Transverse colon (tissue), 4 donors: ENCODE data around the gene MAGI2. TPM values are rescaled to one million over a fixed set of nuclear protein-coding genes. Genes with fewer than 3 reads are reported as not detected.

Experiments
- DNase-seq: peaks from one replicate; pipeline ENCODE4 v3.0.0-alpha.2; 2019
- H3K27ac ChIP-seq, 4 donors: fragments of 200-600 bp; sonication (generic); 2 replicates each; pipeline ENCODE4 v1.5.1; 2016 to 2018; ENCODE audit warnings: inconsistent platforms in 4 of 4
- H3K27me3 ChIP-seq: fragments of 200-600 bp; sonication (generic); 2 replicates; pipeline ENCODE4 v1.5.1; 2017; ENCODE audit warnings: inconsistent platforms
- H3K36me3 ChIP-seq, 4 donors: fragments of 200-600 bp; sonication (generic); 2 replicates each; pipeline ENCODE4 v1.5.1; 2017 to 2019; ENCODE audit warnings: inconsistent platforms in 4 of 4
- H3K4me1 ChIP-seq, 4 donors: fragments of 200-600 bp; sonication (generic); 2 replicates each; pipeline ENCODE4 v1.5.1; 2017 to 2020; ENCODE audit warnings: inconsistent platforms in 4 of 4
- H3K4me3 ChIP-seq, 4 donors: fragments of 200-600 bp; sonication (generic); 1 replicate in 1 of 4; 2 replicates in 3 of 4; pipeline versions ENCODE4 v1.5.1 to v1.6.1; 2017 to 2019; ENCODE audit warnings: inconsistent platforms in 4 of 4
- H3K9me3 ChIP-seq, 2 donors: fragments of 200-600 bp; sonication (generic); 2 replicates each; pipeline ENCODE4 v1.5.1; 2017 to 2019; ENCODE audit warnings: inconsistent platforms in 2 of 2
- EP300 ChIP-seq: sonication (generic); formaldehyde crosslinking; IDR thresholded peaks from one replicate; pipeline ENCODE4 v1.6.1; 2017; ENCODE audit warnings: antibody characterized with exemption, low read depth
- POLR2A ChIP-seq: fragments of 450-650 bp; IDR thresholded peaks from one replicate; pipeline ENCODE4 v1.6.1; 2016; ENCODE audit warnings: antibody characterized with exemption, mild to moderate bottlenecking, moderate library complexity
- POLR2AphosphoS5 ChIP-seq, 3 donors: sonication (generic); formaldehyde crosslinking; IDR thresholded peaks; one replicate each; pipeline ENCODE4 v1.6.1; 2016; ENCODE audit warnings: antibody characterized with exemption in 3 of 3
- WGBS, 2 donors: methylation state at CpG; one replicate each; pipeline ENCODE4 v1.1.5; 2018; ENCODE audit warnings: low coverage in 1 of 2; 5-methylcytosine and 5-hydroxymethylcytosine counted together
- in situ Hi-C, 4 donors: fragments of 200-750 bp; cut with MboI; loops; one replicate each; pipeline versions ENCODE4 v1.15.0 to v1.15.1; 2017; ENCODE audit warnings: low sequenced_read_pairs in 3 of 4, low pct_ligation_motif_present in 1 of 4, low pct_unique_long_range_greater_than_20kb in 1 of 4
- intact Hi-C: fragments of 100-400 bp; cut with DNase I; formaldehyde crosslinking; loops from one replicate; pipeline ENCODE4 v1.15.1; 2023; ENCODE audit warnings: low total_unique reads
- total RNA-seq, 4 donors: library from RNA; depleted of rRNA; stranded (reverse); fragments of >200 nt; gene quantifications; one replicate each; pipeline ENCODE4 v1.1.0, GENCODE V29; 2016
- TF ChIP-seq, protein P1 (sequence below), 5 experiments: fragments of 200-600 bp in 3 of 5; fragments of 450-650 bp in 2 of 5; sonication (generic) in 3 of 5; IDR thresholded peaks; 1 replicate in 2 of 5; 2 replicates in 3 of 5; pipeline ENCODE4 v1.5.1; 2016 to 2017; ENCODE audit warnings: antibody characterized with exemption in 5 of 5, inconsistent platforms in 3 of 5, mild to moderate bottlenecking in 2 of 5, moderate library complexity in 1 of 5

Gene MAGI2
- total RNA-seq, 4 donors from 2014 or later = 1.6 to 9.7 (median 4.1) TPM

GRCh38 chr7:79268730-79269129, 184.7 kb downstream of the MAGI2 start:
- DNase-seq = no peak
- in situ Hi-C loops (no loop called here), intact Hi-C loops (no loop called here)
- no peaks in the 10 kb centered on the region for H3K36me3 ChIP-seq
- H3K9me3 ChIP-seq = no peaks in the 10 kb centered on the region
- WGBS, 2 donors = 65 to 71% methylated on average over 6 of the region's 6 CpGs
- H3K27ac ChIP-seq = no peak overlapping the region
- no peaks in the 10 kb centered on the region for H3K27me3 ChIP-seq
- no peak overlapping the region for H3K4me3 ChIP-seq
- H3K4me1 ChIP-seq = no peaks in the 10 kb centered on the region
- TF ChIP-seq, protein P1, sequence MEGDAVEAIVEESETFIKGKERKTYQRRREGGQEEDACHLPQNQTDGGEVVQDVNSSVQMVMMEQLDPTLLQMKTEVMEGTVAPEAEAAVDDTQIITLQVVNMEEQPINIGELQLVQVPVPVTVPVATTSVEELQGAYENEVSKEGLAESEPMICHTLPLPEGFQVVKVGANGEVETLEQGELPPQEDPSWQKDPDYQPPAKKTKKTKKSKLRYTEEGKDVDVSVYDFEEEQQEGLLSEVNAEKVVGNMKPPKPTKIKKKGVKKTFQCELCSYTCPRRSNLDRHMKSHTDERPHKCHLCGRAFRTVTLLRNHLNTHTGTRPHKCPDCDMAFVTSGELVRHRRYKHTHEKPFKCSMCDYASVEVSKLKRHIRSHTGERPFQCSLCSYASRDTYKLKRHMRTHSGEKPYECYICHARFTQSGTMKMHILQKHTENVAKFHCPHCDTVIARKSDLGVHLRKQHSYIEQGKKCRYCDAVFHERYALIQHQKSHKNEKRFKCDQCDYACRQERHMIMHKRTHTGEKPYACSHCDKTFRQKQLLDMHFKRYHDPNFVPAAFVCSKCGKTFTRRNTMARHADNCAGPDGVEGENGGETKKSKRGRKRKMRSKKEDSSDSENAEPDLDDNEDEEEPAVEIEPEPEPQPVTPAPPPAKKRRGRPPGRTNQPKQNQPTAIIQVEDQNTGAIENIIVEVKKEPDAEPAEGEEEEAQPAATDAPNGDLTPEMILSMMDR (IDR thresholded peaks at IDR 0.05) = no peak
- TF ChIP-seq POLR2A = no peak
- no peak for TF ChIP-seq EP300
- TF ChIP-seq POLR2AphosphoS5 (IDR thresholded peaks at IDR 0.05) = no peak

GRCh38 chr7:79258826-79259225, 194.6 kb downstream of the MAGI2 start:
- no peaks in the 10 kb centered on the region for H3K36me3 ChIP-seq
- H3K27me3 ChIP-seq = no peaks in the 10 kb centered on the region
- WGBS, 2 donors = 69% methylated on average over 3 of the region's 3 CpGs; no CpG with 5 or more reads in 1 of the 2 donors
- TF ChIP-seq POLR2AphosphoS5 (IDR thresholded peaks at IDR 0.05) (no peak), POLR2A (no peak), EP300 (no peak)
- TF ChIP-seq, protein P1 (IDR thresholded peaks at IDR 0.05) = no peak
- intact Hi-C loops = no loop called here
- no peak overlapping the region for H3K4me3 ChIP-seq
- no peaks in the 10 kb centered on the region for H3K4me1 ChIP-seq
- no peak overlapping the region for H3K27ac ChIP-seq
- in situ Hi-C loops = no loop called here
- H3K9me3 ChIP-seq = no peaks in the 10 kb centered on the region
- no peak for DNase-seq

DNA sequence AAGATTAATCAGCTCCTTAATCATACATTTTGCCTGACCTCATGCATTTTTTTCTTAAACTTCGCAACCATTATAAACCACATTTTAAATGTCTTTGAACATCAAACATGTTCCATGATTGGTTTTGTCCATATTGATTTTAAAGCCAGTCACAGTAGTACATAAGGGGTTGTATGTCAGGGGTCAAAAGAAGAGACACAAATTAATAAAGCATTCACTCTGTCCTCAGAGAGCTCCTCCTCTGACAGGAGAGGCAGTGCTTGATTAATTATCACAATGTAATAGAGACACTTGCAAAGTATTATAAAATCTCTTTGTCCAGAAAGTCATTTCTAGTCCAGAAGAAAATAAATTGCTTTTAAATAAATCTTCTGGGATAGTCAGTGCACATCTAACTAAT, 195.5 kb downstream of the MAGI2 start:
- H3K27ac ChIP-seq = no peak overlapping the region
- H3K4me1 ChIP-seq = no peaks in the 10 kb centered on the region
- DNase-seq = no peak
- TF ChIP-seq EP300 (no peak), POLR2AphosphoS5 (IDR thresholded peaks at IDR 0.05) (no peak), POLR2A (no peak)
- TF ChIP-seq, protein P1 (IDR thresholded peaks at IDR 0.05) = no peak
- 80 to 100% methylated on average over 1 of the region's 1 CpG for WGBS, 2 donors
- H3K9me3 ChIP-seq = no peaks in the 10 kb centered on the region
- H3K4me3 ChIP-seq = no peak overlapping the region
- intact Hi-C loops (no loop called here), in situ Hi-C loops (no loop called here)
- H3K36me3 ChIP-seq = no peaks in the 10 kb centered on the region
- no peaks in the 10 kb centered on the region for H3K27me3 ChIP-seq

DNA sequence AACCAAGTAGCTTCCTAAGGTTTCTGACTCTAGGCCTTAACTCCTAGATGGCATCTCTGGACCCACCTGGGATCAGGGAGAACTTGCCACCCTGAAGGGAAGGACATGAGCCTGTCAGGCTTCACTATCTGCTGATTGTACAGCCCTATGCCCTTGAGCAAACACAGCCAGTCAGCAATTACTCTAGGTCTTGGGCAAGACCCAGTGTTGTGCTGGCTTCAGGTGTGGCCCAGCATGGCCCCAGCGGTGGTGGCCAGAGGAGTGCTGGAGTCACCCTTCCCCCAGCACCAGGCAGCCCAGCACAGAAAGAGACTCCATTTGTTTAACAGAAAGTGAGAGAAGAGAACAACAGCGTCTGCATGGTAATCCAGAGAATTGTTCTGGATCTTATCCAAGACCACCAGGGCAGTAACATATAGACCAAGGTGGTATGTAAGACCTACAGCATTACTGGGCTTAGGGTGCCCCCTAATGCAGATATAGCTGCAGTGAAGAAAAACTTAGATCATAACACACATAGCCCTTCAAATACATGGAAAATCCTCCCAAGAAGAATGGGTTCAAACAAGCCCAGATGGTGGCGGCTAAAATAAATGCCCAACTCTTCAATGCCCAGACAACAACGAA, 207.7 kb downstream of the MAGI2 start:
- no peaks in the 10 kb centered on the region for H3K36me3 ChIP-seq
- H3K27ac ChIP-seq = no peak overlapping the region
- TF ChIP-seq POLR2AphosphoS5 (IDR thresholded peaks at IDR 0.05) = no peak
- TF ChIP-seq, protein P1 (IDR thresholded peaks at IDR 0.05) = no peak
- H3K27me3 ChIP-seq = no peaks in the 10 kb centered on the region
- in situ Hi-C loops (no loop called here), intact Hi-C loops (no loop called here)
- H3K4me3 ChIP-seq = no peak overlapping the region
- no peak for DNase-seq
- no peaks in the 10 kb centered on the region for H3K9me3 ChIP-seq
- WGBS, 2 donors = 78 to 80% methylated on average over 1 to 4 of the region's 4 CpGs
- H3K4me1 ChIP-seq = no peaks in the 10 kb centered on the region
